GM12878 (cell line): Measurements from ENCODE around the gene DOHH. TPM values are rescaled to one million over a fixed set of nuclear protein-coding genes. Genes with fewer than 3 reads are reported as not detected.

Experiments used
- ATAC-seq: fragments of 200-7000 bp; cut with Tn5 transposase; 3 replicates; pipeline ENCODE4 v1.9.1; 2020; ENCODE audit warnings: mild to moderate bottlenecking, moderate library complexity
- BruUV-seq: library from RNA; stranded (reverse); fragments of 400-500 nt; replicated peaks from 2 replicates; lab custom pipeline; 2021; lab: Mats Ljungman, UMichigan
- CTCF ChIA-PET: fragments of 300-600 bp; sonication (Branson Sonifier 250); formaldehyde crosslinking; extraction: SDS; loops from one replicate; lab custom pipeline; 2021; ENCODE audit warnings: inconsistent platforms; lab: Yijun Ruan, JAX
- POLR2A ChIA-PET: fragments of 350-600 bp; formaldehyde crosslinking; extraction: SDS; loops from one replicate; lab custom pipeline; 2021; ENCODE audit warnings: inconsistent platforms; lab: Charles Lee
- RAD21 ChIA-PET: fragments of 300-600 bp; sonication (Branson Sonifier 250); formaldehyde crosslinking; loops from one replicate; lab custom pipeline; 2023; ENCODE audit warnings: antibody characterized with exemption; ENCODE audit not compliant: unreplicated experiment; lab: Charles Lee
- SMC1A ChIA-PET: fragments of 300-600 bp; sonication (Branson Sonifier 250); formaldehyde crosslinking; loops from one replicate; lab custom pipeline; 2023; ENCODE audit not compliant: unreplicated experiment, uncharacterized antibody; lab: Charles Lee
- DNase-seq: peaks from one replicate; pipeline ENCODE4 v3.0.0-alpha.2; 2011; ENCODE audit warnings: low read depth, low spot score
- FAIRE-seq: peaks from 3 replicates; lab custom pipeline; 2011; peaks lifted over from hg19 to GRCh38; lab: Jason Lieb, UNC
- H2AFZ ChIP-seq: 2 replicates; pipeline ENCODE4 v1.6.0; 2011; ENCODE audit warnings: low read depth, low read length, control low read depth; ENCODE audit not compliant: control insufficient read depth
- H3K27ac ChIP-seq: 2 replicates; pipeline ENCODE4 v1.5.1; 2011; ENCODE audit warnings: control low read depth; ENCODE audit not compliant: control insufficient read depth, insufficient read depth
- H3K27me3 ChIP-seq, 2 experiments: replicated peaks in 1 of 2; 2 replicates each; pipeline versions ENCODE4 v1.6.0 to v1.6.1; 2011; ENCODE audit warnings: low read length in 1 of 2; ENCODE audit not compliant: control insufficient read depth in 2 of 2, insufficient read depth in 2 of 2
- H3K36me3 ChIP-seq, 2 experiments: 2 replicates each; pipeline ENCODE4 v1.5.1; 2011; ENCODE audit warnings: low read length in 1 of 2; ENCODE audit not compliant: control insufficient read depth in 2 of 2, insufficient read depth in 2 of 2
- H3K4me1 ChIP-seq: 2 replicates; pipeline ENCODE4 v1.6.1; 2011; ENCODE audit warnings: mild to moderate bottlenecking, low read length, moderate library complexity, mixed read lengths; ENCODE audit not compliant: control insufficient read depth, insufficient read depth
- H3K4me2 ChIP-seq: 2 replicates; pipeline ENCODE4 v1.6.0; 2011; ENCODE audit warnings: control low read depth; ENCODE audit not compliant: control insufficient read depth, insufficient read depth
- H3K4me3 ChIP-seq: fragments of 200-600 bp; sonication (generic); 2 replicates; pipeline ENCODE4 v1.5.1; 2016
- H3K79me2 ChIP-seq: 2 replicates; pipeline ENCODE4 v1.6.0; 2011; ENCODE audit warnings: low read length; ENCODE audit not compliant: control insufficient read depth, insufficient read depth
- H3K9ac ChIP-seq: 2 replicates; pipeline ENCODE4 v1.8.0; 2011; ENCODE audit warnings: low read length, control low read depth, mixed read lengths; ENCODE audit not compliant: control insufficient read depth, insufficient read depth
- H3K9me3 ChIP-seq: replicated peaks from 3 replicates; pipeline ENCODE4 v1.5.1; 2011; ENCODE audit warnings: mild to moderate bottlenecking, low read length; ENCODE audit not compliant: control insufficient read depth, insufficient read depth
- H4K20me1 ChIP-seq: 2 replicates; pipeline ENCODE4 v1.6.0; 2011; ENCODE audit not compliant: control insufficient read depth, insufficient read depth
- CHD4 ChIP-seq: fragments of 200-600 bp; sonication (generic); IDR thresholded peaks from 2 replicates; pipeline ENCODE4 v1.6.1; 2016; ENCODE audit warnings: mild to moderate bottlenecking
- FOS ChIP-seq: IDR thresholded peaks from 3 replicates; pipeline ENCODE4 v1.6.1; 2011; ENCODE audit warnings: borderline replicate concordance; ENCODE audit not compliant: insufficient read length; ENCODE audit errors: extremely low read depth
- KLF5 ChIP-seq: fragments of 450-650 bp; IDR thresholded peaks from 2 replicates; pipeline ENCODE4 v1.6.1; 2014; ENCODE audit warnings: mild to moderate bottlenecking; ENCODE audit not compliant: partially characterized antibody
- PAX5 ChIP-seq: IDR thresholded peaks from 2 replicates; pipeline ENCODE4 v1.6.1; 2011; ENCODE audit warnings: low read depth, low read length, borderline replicate concordance
- POLR2A ChIP-seq: IDR thresholded peaks from 2 replicates; pipeline ENCODE4 v1.6.1; 2011; ENCODE audit warnings: low read depth, mild to moderate bottlenecking, low read length
- RBBP5 ChIP-seq: fragments of 200-600 bp; sonication (generic); conservative IDR thresholded peaks from 2 replicates; pipeline ENCODE4 v1.6.1; 2016
- SMARCA5 ChIP-seq: fragments of 450-650 bp; IDR thresholded peaks from 2 replicates; pipeline ENCODE4 v1.6.1; 2017; ENCODE audit warnings: mild to moderate bottlenecking
- SPI1 ChIP-seq: IDR thresholded peaks from 2 replicates; pipeline ENCODE4 v1.6.1; 2011; ENCODE audit warnings: low read depth, mild to moderate bottlenecking, low read length, moderate library complexity, borderline replicate concordance; ENCODE audit not compliant: insufficient read depth
- ZNF207 ChIP-seq: fragments of 450-650 bp; IDR thresholded peaks from 2 replicates; pipeline ENCODE4 v1.6.1; 2014; ENCODE audit warnings: antibody characterized with exemption, mild to moderate bottlenecking, borderline replicate concordance
- WGBS: methylation state at CpG from one replicate; pipeline ENCODE4 v1.1.6; 2016; ENCODE audit warnings: low lambda C conversion rate; ENCODE audit not compliant: insufficient replicate concordance, insufficient coverage; ENCODE audit errors: missing lambda C conversion rate; 5-methylcytosine and 5-hydroxymethylcytosine counted together
- in situ Hi-C: fragments of 300-500 bp; cut with MboI; formaldehyde crosslinking; loops from 9 replicates; pipeline ENCODE4 v1.14.3; 2018; ENCODE audit warnings: mixed read lengths
- intact Hi-C: fragments of 100-400 bp; cut with micrococcal nuclease; formaldehyde crosslinking; loops from one replicate; pipeline ENCODE4 v1.14.2; 2022; ENCODE audit not compliant: unreplicated experiment
- polyA plus RNA-seq, 11 experiments: library from polyadenylated mRNA; depleted of rRNA in 4 of 11; unstranded in 6 of 11; stranded (reverse) in 5 of 11; fragments of >200 nt; fragmentation: Nextera tagmentation in 4 of 11; fragmentation: Illumina TruSeq in 1 of 11; extraction: Ambion mirVana in 4 of 11; extraction: Trizol in 1 of 11; gene quantifications; 1 replicate in 1 of 11; 2 replicates in 10 of 11; pipeline versions ENCODE4 v1.2.1 to v1.2.3, GENCODE V29; 2011 to 2016; ENCODE audit warnings: inconsistent platforms in 2 of 11, missing spikeins in 2 of 11, low read depth in 1 of 11
- total RNA-seq, 4 experiments: library from RNA; depleted of rRNA in 3 of 4; stranded (reverse); fragments of >200 nt in 3 of 4; fragmentation: Illumina TruSeq in 1 of 4; extraction: Trizol in 1 of 4; gene quantifications; 2 replicates each; pipeline versions ENCODE4 v1.2.1 to v1.2.3, GENCODE V29; 2013 to 2021

The DOHH gene
- total and polyA plus RNA-seq, 10 of the 15 experiments (the other 5 are each of a cell fraction or from before 2014, with no cell fraction given) = 0.11 to 28.6 (median 11.7) TPM

GRCh38 chr19:3512562-3513228 lies 12.2 kb upstream of the DOHH start (continued):
- TF ChIP-seq PAX5 (no peak), SPI1 (no peak), KLF5 (no peak), RBBP5 (no peak), FOS (no peak), CHD4 (no peak)

GRCh38 chr19:3511506-3512251 lies 11.2 kb upstream of the DOHH start:
- intact Hi-C loops = no loop called here
- RAD21 ChIA-PET = no interaction called here

More at GRCh38 chr19:3511506-3512251, 11.2 kb upstream of the DOHH start:
- H3K36me3 ChIP-seq = peaks cover 0 to 1% of the 10 kb centered on the region in 2 experiments; a peak in 3 of 4 replicates
- no peak overlapping the region for H3K4me3 ChIP-seq
- FAIRE-seq (no peak), ATAC-seq (no peak), DNase-seq (no peak)
- H3K27ac ChIP-seq = no peak overlapping the region
- no peaks in the 10 kb centered on the region for H4K20me1 ChIP-seq
- ChIA-PET POLR2A (no interaction called here), CTCF (no interaction called here), SMC1A (no interaction called here)
- TF ChIP-seq SMARCA5 (no peak), ZNF207 (no peak), POLR2A (peak; percentile 29; the same call in 1 of the 2 replicates)
- H3K9ac ChIP-seq = no peak overlapping the region
- H3K79me2 ChIP-seq = peaks cover 42% of the 10 kb centered on the region
- H3K4me1 ChIP-seq = peaks cover 12% of the 10 kb centered on the region; the same call in 1 of the 2 replicates
- H3K9me3 ChIP-seq = no peaks in the 10 kb centered on the region
- no peak overlapping the region for H2AFZ ChIP-seq
- in situ Hi-C loops = no loop called here
- H3K27me3 ChIP-seq = no peaks in the 10 kb centered on the region
- H3K4me2 ChIP-seq = no peak overlapping the region
- WGBS = 93% methylated on average over 26 of the region's 26 CpGs
- no TSS peak for BruUV-seq
